ENCODE data around the gene YOD1.

GRCh38 chr1:207079706-207080241 lies 28.8 kb upstream of the YOD1 start:
- TF ChIP-seq CTCF (IDR thresholded peaks at IDR 0.05; ENCODE audit: extremely low read depth in 1 of 2, insufficient read depth in 1 of 2, low read depth in 1 of 2, low read length in 2 of 2) (no peak), EZH2 (IDR thresholded peaks at IDR 0.05; ENCODE audit: borderline replicate concordance, low read depth, low read length, severe bottlenecking) (no peak), MYC (IDR thresholded peaks at IDR 0.05; ENCODE audit: low read depth, low read length) (no peak), POLR2AphosphoS5 (IDR thresholded peaks at IDR 0.05; ENCODE audit: insufficient read depth, low read depth, low read length) (no peak)
